CD4-positive, alpha-beta T cell (primary cell): ENCODE data around the gene SH2B3. TPM values are rescaled to one million over a fixed set of nuclear protein-coding genes. Genes with fewer than 3 reads are reported as not detected.

Experiments used
- ATAC-seq: fragments of 200-7000 bp; cut with Tn5 transposase; one replicate; pipeline ENCODE4 v1.10.0; 2022; ENCODE audit warnings: mild to moderate bottlenecking; ENCODE audit not compliant: poor library complexity
- CTCF ChIA-PET: fragments of 350-600 bp; sonication (Branson Sonifier 250); formaldehyde crosslinking; loops from one replicate; lab custom pipeline; 2021; ENCODE audit warnings: antibody characterized with exemption, inconsistent platforms; lab: Charles Lee
- POLR2A ChIA-PET: fragments of 350-600 bp; sonication (Branson Sonifier 250); formaldehyde crosslinking; loops from one replicate; lab custom pipeline; 2021; ENCODE audit warnings: antibody characterized with exemption, inconsistent platforms; lab: Charles Lee
- DNase-seq, 14 experiments: peaks; one replicate each; pipeline ENCODE4 v3.0.0-alpha.2; 2013 to 2020; ENCODE audit warnings: mixed read lengths in 2 of 14
- H3K27ac ChIP-seq, 2 donors: one replicate each; pipeline versions ENCODE4 v1.5.1 to v1.7.0; 2013; ENCODE audit warnings: low read length in 2 of 2, low read depth in 1 of 2, mild to moderate bottlenecking in 1 of 2
- H3K27me3 ChIP-seq, 2 experiments: 1 replicate in 1 of 2; 2 replicates in 1 of 2; pipeline versions ENCODE4 v1.6.1 to v1.7.0; 2013; ENCODE audit warnings: low read length in 2 of 2, control low read depth in 1 of 2, mild to moderate bottlenecking in 1 of 2, moderate library complexity in 1 of 2; ENCODE audit not compliant: insufficient read depth in 2 of 2, control insufficient read depth in 1 of 2
- H3K36me3 ChIP-seq: one replicate; pipeline ENCODE4 v1.6.1; 2013; ENCODE audit warnings: low read length, control low read depth; ENCODE audit not compliant: insufficient read depth
- H3K4me1 ChIP-seq: one replicate; pipeline ENCODE4 v1.6.1; 2013; ENCODE audit warnings: low read length, control low read depth; ENCODE audit not compliant: insufficient read depth
- H3K4me3 ChIP-seq: one replicate; pipeline ENCODE4 v1.5.1; 2013; ENCODE audit warnings: mild to moderate bottlenecking, low read length, moderate library complexity
- H3K9me3 ChIP-seq, 2 experiments: 1 replicate in 1 of 2; 2 replicates in 1 of 2; pipeline versions ENCODE4 v1.6.1 to v1.7.0; 2013; ENCODE audit warnings: low read length in 2 of 2, mild to moderate bottlenecking in 2 of 2, control low read depth in 1 of 2, moderate library complexity in 1 of 2; ENCODE audit not compliant: control insufficient read depth in 1 of 2, insufficient read depth in 1 of 2
- H3K27ac Mint-ChIP-seq: one replicate; pipeline ENCODE4 v1.8.0; 2020; ENCODE audit warnings: mixed read lengths
- H3K27me3 Mint-ChIP-seq: one replicate; pipeline ENCODE4 v1.8.0; 2021; ENCODE audit warnings: mixed read lengths
- H3K36me3 Mint-ChIP-seq: one replicate; pipeline ENCODE4 v1.8.0; 2021; ENCODE audit warnings: low read depth, mixed read lengths
- H3K4me1 Mint-ChIP-seq: one replicate; pipeline ENCODE4 v1.8.0; 2021; ENCODE audit warnings: low read depth, mixed read lengths
- H3K4me3 Mint-ChIP-seq: one replicate; pipeline ENCODE4 v1.8.0; 2020; ENCODE audit warnings: mild to moderate bottlenecking, mixed read lengths
- H3K9me3 Mint-ChIP-seq: one replicate; pipeline ENCODE4 v1.8.0; 2020; ENCODE audit warnings: mixed read lengths
- CTCF ChIP-seq: fragments of 200-600 bp; IDR thresholded peaks from one replicate; pipeline ENCODE4 v1.8.0; 2022; ENCODE audit warnings: antibody characterized with exemption, mild to moderate bottlenecking
- intact Hi-C, 2 experiments: fragments of 100-400 bp; cut with DNase I in 1 of 2; cut with micrococcal nuclease in 1 of 2; formaldehyde crosslinking; loops; one replicate each; pipeline versions ENCODE4 v1.15.1 to v1.9.0; 2023 to 2025; cut with DNase I, micrococcal nuclease
- polyA plus RNA-seq, 2 donors: library from polyadenylated mRNA; unstranded; fragments of 120-200 nt; gene quantifications; one replicate each; pipeline ENCODE4 v1.2.1, GENCODE V29; 2013
- total RNA-seq, 174 experiments: library from RNA in 2 of 174; stranded (reverse) in 2 of 174; gene quantifications; one replicate each; pipeline ENCODE4 v1.2.3 and lab custom pipeline; 2021 to 2026

SH2B3 gene
- total RNA-seq (10 to 100 TPM; 42.3 to 46.4 TPM), total RNA-seq (lab: John Stamatoyannopoulos, UW) (35.5 to 529 (median 93.2) reads per million in 172 experiments)
- 30.4 TPM for polyA plus RNA-seq (2013, experiment 1 of 2)
- polyA plus RNA-seq (2013, experiment 2 of 2) = 30.4 TPM

GRCh38 chr12:111405859-111406473 is at the start of gene SH2B3:
Gene SH2B3 (plus strand): TSS chr12:111405923. CDS start chr12:111418146, 12,223 bp downstream.
- peak within 1 kb of the TSS; percentile 94 for H3K4me3 ChIP-seq
- Mint-ChIP-seq H3K4me1 (peaks cover 66% of the 10 kb centered on the region), H3K9me3 (no peaks in the 10 kb centered on the region), H3K27ac (peak within 1 kb of the TSS; percentile 89), H3K36me3 (peaks cover 6% of the 10 kb centered on the region), H3K4me3 (peak within 1 kb of the TSS; percentile 89), H3K27me3 (no peaks in the 10 kb centered on the region)
- ChIA-PET CTCF (interaction anchor here (4.0 to 16.9 kb wide), 3 partner anchors 9 to 45 kb away, joined by 24 to 487 read pairs (median 56); no protein-coding TSS in a partner anchor), POLR2A (interaction anchor here (0.6 to 5.2 kb wide), 5 partner anchors 23 to 44 kb away, joined by 3 to 63 read pairs (median 35); no protein-coding TSS in a partner anchor)
- H3K27ac ChIP-seq = peak within 1 kb of the TSS; percentile 91 to 98
- DNase-seq (peak in 9 of 14 experiments; percentile 63 to 85 (median 77)), ATAC-seq (peak; percentile 41)
- no peak for TF ChIP-seq CTCF
- H3K9me3 ChIP-seq = no peaks in the 10 kb centered on the region
- no peaks in the 10 kb centered on the region for H3K27me3 ChIP-seq
- H3K36me3 ChIP-seq = no peaks in the 10 kb centered on the region
- peaks cover 75% of the 10 kb centered on the region for H3K4me1 ChIP-seq
- intact Hi-C loops = loop anchor here (1.0 to 10.0 kb wide), 5 partner anchors 24 to 191 kb away; partner anchors contain the start of gene ATXN2 (in 2 of the 2)

GRCh38 chr12:111359231-111359913 is 46.4 kb upstream of the SH2B3 start:
- intact Hi-C loops = no loop called here
- no peak for TF ChIP-seq CTCF
- no peaks in the 10 kb centered on the region for H3K4me1 Mint-ChIP-seq
- Histone ChIP-seq H3K36me3 (no peaks in the 10 kb centered on the region), H3K4me1 (peaks cover 5% of the 10 kb centered on the region), H3K4me3 (no peak overlapping the region), H3K27me3 (no peaks in the 10 kb centered on the region), H3K27ac (no peak overlapping the region), H3K9me3 (peaks cover 0 to 5% of the 10 kb centered on the region in 2 experiments)
- ATAC-seq (no peak), DNase-seq (peak in 3 of 14 experiments; percentile 13 to 29 (median 28))
- POLR2A ChIA-PET = no interaction called here
- no peak overlapping the region for H3K27ac Mint-ChIP-seq
- H3K9me3 Mint-ChIP-seq = no peaks in the 10 kb centered on the region
- H3K4me3 Mint-ChIP-seq = no peak overlapping the region
- no peaks in the 10 kb centered on the region for H3K36me3 Mint-ChIP-seq
- peaks cover 10% of the 10 kb centered on the region for H3K27me3 Mint-ChIP-seq
- CTCF ChIA-PET = no interaction called here

GRCh38 chr12:111359914-111360276 is 45.8 kb upstream of the SH2B3 start:
- POLR2A ChIA-PET = no interaction called here
- Mint-ChIP-seq H3K9me3 (no peaks in the 10 kb centered on the region), H3K4me3 (no peak overlapping the region), H3K27ac (no peak overlapping the region), H3K36me3 (no peaks in the 10 kb centered on the region), H3K27me3 (peaks cover 10% of the 10 kb centered on the region), H3K4me1 (no peaks in the 10 kb centered on the region)
- DNase-seq = no peak
- Histone ChIP-seq H3K4me3 (no peak overlapping the region), H3K27ac (no peak overlapping the region), H3K27me3 (no peaks in the 10 kb centered on the region), H3K36me3 (no peaks in the 10 kb centered on the region), H3K4me1 (peaks cover 5% of the 10 kb centered on the region), H3K9me3 (peaks cover 0 to 5% of the 10 kb centered on the region in 2 experiments)
- TF ChIP-seq CTCF = no peak
- ATAC-seq = no peak
- intact Hi-C loops = loop anchor here in 1 of 2 experiments (10.0 kb wide), 1 partner anchor 1995 kb away; the partner anchor contains the start of gene PLBD2
- CTCF ChIA-PET = no interaction called here
